NCI-H146 (cell line): ENCODE measurements around the gene NAA16.

Source experiments
- DNase-seq: peaks from one replicate; lab custom pipeline; 2025; lab: John Stamatoyannopoulos, UW

NAA16 gene

GRCh38 chr13:41304551-41304950, 6.5 kb upstream of the NAA16 start:
- DNase-seq = no peak

DNA sequence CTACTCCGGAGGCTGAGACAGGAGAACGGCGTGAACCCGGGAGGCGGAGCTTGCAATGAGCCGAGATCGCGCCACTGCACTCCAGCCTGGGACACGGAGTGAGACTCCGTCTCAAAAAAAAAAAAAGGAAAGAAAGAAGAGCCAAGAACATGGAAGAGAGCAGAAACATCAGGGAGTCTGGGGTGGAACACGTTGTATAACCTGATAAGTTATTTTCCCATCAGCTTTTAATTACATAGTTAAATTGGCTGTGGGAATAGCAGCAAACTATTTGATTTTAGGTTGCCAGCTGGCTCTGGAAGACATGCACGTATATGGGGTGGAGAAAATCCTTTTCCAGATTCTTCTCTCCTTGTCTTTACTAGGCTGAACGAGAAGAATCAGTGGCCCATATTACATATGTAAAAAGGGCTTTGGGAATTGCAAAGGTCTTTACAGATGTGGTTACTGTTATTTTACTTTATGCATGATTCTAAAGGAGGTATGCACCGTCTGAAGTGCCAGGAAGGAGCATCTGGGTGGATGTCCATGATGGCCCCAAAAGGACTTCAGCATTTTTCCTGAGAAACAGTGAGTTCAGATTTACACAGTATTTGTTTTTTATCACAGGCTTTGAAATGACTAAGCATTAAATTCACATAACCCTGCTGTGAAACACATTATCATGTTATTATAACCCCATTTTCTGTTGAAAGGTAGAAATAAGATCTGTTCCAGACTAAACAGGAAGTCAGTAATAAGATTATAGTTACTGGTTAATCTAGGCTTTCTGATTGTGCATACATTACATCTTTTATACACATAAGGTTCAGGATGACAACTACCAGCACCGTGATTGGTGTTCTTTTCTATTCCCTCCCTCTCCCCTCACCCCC, 4.6 kb upstream of the NAA16 start:
- no peak for DNase-seq

DNA sequence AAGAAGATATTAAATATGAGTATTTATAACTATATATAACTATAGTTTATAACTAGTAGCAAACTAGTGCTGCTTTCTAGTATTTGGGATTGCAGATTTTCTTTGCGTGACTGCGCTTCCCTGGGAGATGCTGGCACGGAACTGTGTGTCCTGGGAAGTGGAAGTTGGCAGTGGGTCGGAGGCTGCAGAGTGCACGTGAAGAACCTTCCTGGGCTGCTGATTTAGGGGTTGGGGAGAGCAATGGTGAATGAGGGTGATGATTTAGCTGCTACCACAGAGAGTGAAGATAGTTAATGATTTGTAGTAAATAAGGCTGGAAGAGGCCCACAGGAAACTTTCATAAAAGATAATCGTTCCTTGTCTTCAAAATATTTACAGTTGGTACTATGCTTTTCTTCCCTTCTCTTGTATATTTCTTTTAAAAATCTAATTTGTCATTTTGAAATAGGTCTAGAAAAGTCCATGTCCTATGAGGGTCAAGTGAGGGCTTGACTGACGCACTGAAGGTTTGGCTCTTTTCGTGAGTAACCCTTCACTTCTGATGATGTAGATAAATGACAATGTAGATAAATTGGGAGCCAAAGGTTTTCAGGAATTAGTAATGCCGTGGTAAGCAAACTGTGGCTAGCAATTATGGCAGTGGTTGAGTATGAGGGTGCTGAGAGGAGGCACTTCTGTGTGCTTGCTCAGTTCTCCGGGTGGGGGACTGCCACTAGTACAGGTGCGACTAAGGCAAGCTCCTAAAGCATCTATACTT, 3.0 kb upstream of the NAA16 start:
- DNase-seq = no peak

DNA sequence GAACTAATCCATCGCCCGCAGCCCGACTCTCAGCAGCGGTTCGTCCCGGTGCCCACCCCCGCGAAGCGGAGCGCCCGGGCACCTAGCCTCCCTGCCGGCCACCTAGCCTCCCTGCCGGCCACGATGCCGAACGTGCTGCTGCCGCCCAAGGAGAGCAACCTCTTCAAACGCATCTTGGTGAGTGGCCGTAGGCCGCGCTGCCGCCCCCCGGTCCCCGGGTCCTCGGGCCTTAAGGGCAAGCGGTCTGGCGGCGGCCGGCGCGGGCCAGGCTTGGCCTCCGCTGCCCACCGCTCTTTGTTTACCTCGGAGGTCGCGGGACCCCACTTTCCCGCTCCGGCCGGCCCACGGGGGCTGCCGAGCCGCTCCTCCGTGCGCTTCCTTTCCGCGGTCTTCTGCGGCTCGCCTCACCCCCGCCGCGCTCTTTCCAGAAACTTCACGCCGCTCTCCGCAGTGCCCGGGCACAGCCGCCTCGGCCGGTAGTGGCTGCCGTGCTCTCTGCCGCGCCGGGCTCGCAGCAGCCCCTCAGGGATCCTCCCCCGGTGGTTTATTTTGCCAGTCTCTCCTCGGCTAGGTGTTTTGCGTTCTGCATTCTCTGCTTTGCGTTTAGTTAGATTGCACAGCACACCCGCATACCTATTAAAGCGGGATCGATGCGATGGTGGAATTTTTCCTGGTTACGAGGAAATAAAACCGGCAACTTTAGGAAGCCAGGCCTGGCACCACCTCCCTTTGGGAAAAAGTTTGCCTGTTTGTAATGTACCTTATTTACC, 524 bp downstream of the NAA16 start:
- peak; percentile 77 for DNase-seq

- peak; percentile 32 for DNase-seq
These were observed 1.1 kb downstream of the NAA16 start for GRCh38 chr13:41312176-41312500.

- DNase-seq = no peak
These were observed 2.0 kb downstream of the NAA16 start for GRCh38 chr13:41313117-41313516.

- DNase-seq = no peak
These were observed 2.7 kb downstream of the NAA16 start for GRCh38 chr13:41313659-41314197.

- no peak for DNase-seq
These were observed 4.5 kb downstream of the NAA16 start for GRCh38 chr13:41315443-41316047.

DNA sequence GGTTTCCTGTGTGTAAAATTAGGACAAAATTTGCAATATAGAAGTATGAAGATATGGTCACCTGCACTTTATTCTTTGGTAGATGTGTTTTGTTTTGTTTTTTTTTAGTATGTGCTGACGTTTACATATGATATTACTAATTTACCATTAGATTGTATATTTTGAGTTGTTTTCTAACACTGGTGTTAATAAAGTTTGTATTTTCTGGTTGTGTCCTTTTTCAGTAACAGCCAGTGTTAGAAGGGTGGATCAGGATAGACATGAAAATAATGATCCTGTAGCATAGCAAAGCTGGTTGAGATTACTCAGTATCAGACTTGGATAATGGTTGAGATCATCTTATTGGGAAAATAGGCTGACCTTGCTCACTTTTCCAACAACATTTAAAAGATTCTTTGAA, 6.2 kb downstream of the NAA16 start:
- no peak for DNase-seq

- DNase-seq = no peak
These were observed 14.7 kb downstream of the NAA16 start for GRCh38 chr13:41325752-41326151.

DNA sequence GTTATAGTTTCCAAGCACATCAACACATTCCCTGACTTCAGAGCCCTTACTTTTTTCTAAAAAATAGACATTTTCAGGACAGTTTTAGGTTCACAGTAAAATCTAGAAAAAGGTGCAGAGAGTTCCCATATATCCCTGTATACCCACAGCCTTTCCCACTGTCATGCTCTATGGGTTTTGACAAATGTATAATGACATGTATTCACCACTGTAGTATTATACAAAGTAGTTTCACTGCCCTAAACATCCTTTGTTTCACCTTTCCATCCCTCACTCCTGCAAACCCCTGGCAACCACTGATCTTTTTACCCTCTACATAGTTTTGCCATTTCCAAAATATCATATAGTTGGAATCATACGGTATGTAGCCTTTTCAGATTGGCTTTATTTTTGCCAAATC, 15.6 kb downstream of the NAA16 start:
- DNase-seq = no peak

- no peak for DNase-seq
These were observed 17.1 kb downstream of the NAA16 start for GRCh38 chr13:41327994-41328790.

- DNase-seq = no peak
These were observed 21.8 kb downstream of the NAA16 start for GRCh38 chr13:41332829-41333228.

- peak; percentile 63 for DNase-seq
These were observed 23.7 kb downstream of the NAA16 start for GRCh38 chr13:41334810-41335209.

DNA sequence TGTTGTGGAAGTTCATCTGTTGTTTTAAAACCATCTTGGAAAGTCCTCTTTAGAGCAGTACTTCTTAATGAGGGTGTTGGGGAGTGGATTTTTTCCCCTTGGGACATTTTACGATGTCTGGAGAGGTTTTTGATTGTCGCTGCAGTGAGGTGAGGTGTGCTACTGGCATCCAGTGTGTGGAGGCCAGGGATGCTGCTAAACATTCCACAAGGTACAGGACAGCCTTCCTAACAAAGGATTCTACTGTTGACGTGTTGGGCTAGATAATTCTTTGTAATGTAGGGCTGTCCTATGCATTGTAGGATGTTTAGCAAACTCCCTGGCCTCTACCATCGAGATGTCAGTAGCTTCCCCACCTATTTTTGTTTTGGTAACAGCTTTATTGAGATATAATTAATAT, 33.3 kb downstream of the NAA16 start:
- DNase-seq = no peak

DNA sequence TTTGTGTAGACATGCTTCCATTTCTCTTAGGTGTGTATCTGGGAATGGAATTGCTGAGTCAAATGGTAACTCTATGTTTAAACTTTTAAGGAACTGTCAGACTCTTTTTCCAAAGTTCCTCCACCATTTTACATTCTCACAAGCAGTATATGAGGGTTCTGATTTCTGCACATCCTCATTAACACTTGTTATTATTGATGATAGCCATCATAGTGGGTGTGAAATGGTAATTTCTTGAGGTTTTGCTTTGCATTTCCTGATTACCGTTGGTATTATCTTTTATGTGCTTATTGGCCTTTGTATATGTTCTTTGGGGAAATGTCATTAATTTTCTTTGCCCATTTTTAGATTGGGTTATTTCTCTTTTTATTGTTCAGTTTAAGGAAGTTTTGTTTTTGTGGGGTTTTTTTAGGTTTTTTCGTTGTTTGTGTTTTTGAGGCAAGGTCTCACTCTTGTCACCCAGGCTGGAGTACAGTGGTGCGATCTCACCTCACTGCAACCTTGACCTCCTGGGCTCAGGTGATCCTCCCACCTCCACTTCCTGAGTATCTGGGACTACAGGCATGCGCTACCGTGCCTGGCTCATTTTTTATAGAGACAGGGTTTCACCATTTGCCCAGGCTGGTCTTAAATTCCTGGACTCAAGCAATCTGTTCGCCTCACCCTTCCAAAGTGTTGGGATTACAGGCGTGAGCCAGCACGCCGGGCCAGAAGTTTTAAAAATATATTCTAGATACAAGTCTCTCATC, 34.3 kb downstream of the NAA16 start:
- DNase-seq = no peak

GRCh38 chr13:41345914-41346589, 35.0 kb downstream of the NAA16 start:
- no peak for DNase-seq

DNA sequence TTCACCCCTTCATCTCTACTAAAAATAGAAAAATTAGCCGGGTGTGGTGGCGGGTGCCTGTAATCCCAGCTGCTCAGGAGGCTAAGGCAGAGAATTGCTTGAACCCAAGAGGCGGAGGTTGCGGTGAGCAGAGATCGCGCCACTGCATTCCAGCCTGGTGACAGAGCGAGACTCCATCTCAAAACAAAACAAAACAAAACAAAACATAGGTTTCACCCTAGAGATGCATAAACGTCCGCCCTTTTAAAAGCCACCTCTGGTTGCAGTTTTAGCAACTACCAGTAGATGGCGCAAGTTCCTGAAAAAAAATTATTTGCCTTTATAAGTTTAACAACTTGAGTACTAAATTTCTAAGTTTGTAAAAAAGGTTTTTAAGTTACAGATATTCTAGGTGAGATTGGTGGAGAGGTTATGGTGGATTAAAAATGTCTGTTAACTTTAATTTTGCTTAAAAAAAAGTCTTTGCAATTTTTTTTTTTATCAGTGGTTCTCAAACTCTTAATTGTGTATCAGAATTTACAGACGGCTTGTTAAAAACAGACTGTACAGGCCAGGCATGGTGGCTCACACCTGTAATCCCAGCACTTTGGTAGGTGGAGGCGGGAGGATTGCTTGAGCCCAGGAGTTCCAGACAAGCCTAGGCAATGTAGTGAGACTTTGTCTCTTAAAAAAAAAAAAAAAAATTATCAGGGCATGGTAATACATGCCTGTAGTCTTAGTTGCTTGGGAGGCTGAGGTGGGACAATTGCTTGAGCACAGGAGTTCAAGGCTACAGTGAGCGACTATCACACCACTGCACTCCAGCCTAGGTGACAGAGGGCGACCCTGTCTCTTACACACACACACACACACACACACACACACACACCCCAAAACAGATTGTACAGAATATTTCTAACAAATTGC, 42.1 kb downstream of the NAA16 start:
- DNase-seq = no peak

DNA sequence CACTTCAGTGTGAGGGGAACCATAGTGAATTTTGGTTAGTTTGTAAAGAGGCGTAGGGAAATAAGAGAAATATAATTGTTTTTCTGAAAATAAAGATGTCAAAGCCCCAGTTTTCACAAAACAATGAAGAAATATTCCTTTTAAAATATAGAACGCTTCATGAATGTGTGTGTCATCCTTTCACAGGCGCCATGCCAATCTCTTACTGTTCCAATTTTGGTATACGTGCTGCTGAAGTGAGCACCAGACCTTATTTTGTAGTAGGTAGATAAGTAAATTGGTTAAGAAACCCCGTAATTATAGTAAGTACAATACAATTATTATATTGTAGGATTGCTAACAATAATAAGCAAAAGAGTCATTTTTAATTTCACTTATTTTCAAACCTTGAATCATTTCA, 43.3 kb downstream of the NAA16 start:
- no peak for DNase-seq
